Astrocyte (in vitro differentiated cells and primary cell): ENCODE measurements around the gene PPP2R5C.

Experiments
- EZH2 ChIP-seq: IDR thresholded peaks from 2 replicates; pipeline ENCODE4 v1.6.1; 2012; ENCODE audit warnings: mild to moderate bottlenecking, low read length, inconsistent platforms; ENCODE audit not compliant: insufficient read depth
- TF ChIP-seq, protein P1 (sequence below): IDR thresholded peaks from 2 replicates; pipeline ENCODE4 v1.5.1; 2011; ENCODE audit warnings: low read depth, mild to moderate bottlenecking, inconsistent platforms, low read length, moderate library complexity; ENCODE audit not compliant: insufficient read depth

DNA sequence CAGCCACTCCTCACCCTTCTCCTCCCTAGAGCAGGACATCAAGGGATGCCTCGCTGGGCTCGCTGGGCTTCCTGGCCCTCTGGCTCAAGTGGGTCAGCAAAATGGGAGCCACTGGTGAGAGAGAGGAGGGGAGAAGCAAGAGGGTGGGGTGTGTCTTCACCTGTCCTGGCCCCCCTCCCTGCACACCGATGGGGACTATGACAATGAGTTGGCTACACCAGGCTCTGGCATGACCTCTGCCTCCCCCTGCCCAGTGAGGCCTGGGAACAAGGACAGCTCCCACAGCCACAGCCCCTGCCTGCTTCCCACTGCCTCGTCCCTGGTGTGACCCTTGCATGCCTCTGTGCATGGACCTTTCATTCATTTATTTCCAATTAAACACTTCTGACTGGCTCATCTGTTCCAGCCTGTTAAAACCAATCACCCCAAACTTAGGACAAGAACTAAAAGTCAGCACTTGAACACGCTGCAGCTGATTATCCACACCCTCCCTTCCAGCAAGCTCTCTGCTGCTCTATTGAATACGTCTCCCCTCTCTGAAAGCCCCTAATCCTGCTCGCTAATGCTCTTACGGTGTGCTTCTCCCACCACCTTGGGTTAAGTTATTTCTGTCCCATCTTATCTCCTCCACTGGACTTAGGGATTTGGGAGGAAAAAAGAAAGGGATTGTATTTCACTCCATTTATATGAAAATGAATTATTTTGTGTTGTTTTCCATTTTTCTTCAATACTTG lies 5.8 kb upstream of the PPP2R5C start:
- TF ChIP-seq EZH2: no peak
- TF ChIP-seq, protein P1, sequence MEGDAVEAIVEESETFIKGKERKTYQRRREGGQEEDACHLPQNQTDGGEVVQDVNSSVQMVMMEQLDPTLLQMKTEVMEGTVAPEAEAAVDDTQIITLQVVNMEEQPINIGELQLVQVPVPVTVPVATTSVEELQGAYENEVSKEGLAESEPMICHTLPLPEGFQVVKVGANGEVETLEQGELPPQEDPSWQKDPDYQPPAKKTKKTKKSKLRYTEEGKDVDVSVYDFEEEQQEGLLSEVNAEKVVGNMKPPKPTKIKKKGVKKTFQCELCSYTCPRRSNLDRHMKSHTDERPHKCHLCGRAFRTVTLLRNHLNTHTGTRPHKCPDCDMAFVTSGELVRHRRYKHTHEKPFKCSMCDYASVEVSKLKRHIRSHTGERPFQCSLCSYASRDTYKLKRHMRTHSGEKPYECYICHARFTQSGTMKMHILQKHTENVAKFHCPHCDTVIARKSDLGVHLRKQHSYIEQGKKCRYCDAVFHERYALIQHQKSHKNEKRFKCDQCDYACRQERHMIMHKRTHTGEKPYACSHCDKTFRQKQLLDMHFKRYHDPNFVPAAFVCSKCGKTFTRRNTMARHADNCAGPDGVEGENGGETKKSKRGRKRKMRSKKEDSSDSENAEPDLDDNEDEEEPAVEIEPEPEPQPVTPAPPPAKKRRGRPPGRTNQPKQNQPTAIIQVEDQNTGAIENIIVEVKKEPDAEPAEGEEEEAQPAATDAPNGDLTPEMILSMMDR: no peak
